ENCODE data around the gene TADA1. TPM values are rescaled to one million over a fixed set of nuclear protein-coding genes. Genes with fewer than 3 reads are reported as not detected.

The TADA1 gene
- total RNA-seq, 1 experiment from 2014 or later = 5.2 TPM

- CTCF ChIA-PET = no interaction called here
- Histone ChIP-seq H3K9me3 (ENCODE audit: insufficient read depth, low read depth) (no peaks in the 10 kb centered on the region), H3K27me3 (ENCODE audit: insufficient read depth, low read depth) (no peaks in the 10 kb centered on the region), H3K27ac (no peak overlapping the region), H3F3A (ENCODE audit: insufficient read depth, low read depth) (peaks cover 2% of the 10 kb centered on the region; the same call in 1 of the 2 replicates), H3K9me2 (ENCODE audit: insufficient read depth) (no peaks in the 10 kb centered on the region), H4K20me1 (ENCODE audit: insufficient read depth) (peaks cover 13% of the 10 kb centered on the region), H3K36me3 (ENCODE audit: low read depth) (peaks cover 55% of the 10 kb centered on the region), H3K4me3 (no peak overlapping the region), H3K4me1 (replicated peaks; ENCODE audit: insufficient read depth) (peaks cover under 1% of the 10 kb centered on the region), H2AFZ (no peak overlapping the region), H3K79me2 (ENCODE audit: low read depth) (peaks cover 31% of the 10 kb centered on the region), H3K4me2 (no peak overlapping the region)
- intact Hi-C loops (cut with micrococcal nuclease; ENCODE audit: unreplicated experiment) = no loop called here
- no TSS peak for BruUV-seq (replicated peaks)
- DNase-seq = no peak
- TF ChIP-seq EZH2 (IDR thresholded peaks at IDR 0.05; ENCODE audit: low read depth) = no peak
- TF ChIP-seq CTCF (conservative IDR thresholded peaks at IDR 0.05) = no peak
- POLR2A ChIA-PET (ENCODE audit: unreplicated experiment) = no interaction called here
Observed at GRCh38 chr1:166843769-166844596, 32.1 kb downstream of the TADA1 start.

GRCh38 chr1:166843322-166843721 lies 32.7 kb downstream of the TADA1 start:
- no peak for TF ChIP-seq CTCF (conservative IDR thresholded peaks at IDR 0.05)
- TF ChIP-seq EZH2 (IDR thresholded peaks at IDR 0.05; ENCODE audit: low read depth) = no peak
- ChIA-PET CTCF (no interaction called here), POLR2A (ENCODE audit: unreplicated experiment) (no interaction called here)
- Histone ChIP-seq H3K36me3 (ENCODE audit: low read depth) (peaks cover 50% of the 10 kb centered on the region), H2AFZ (no peak overlapping the region), H3K4me3 (no peak overlapping the region), H3K9me2 (ENCODE audit: insufficient read depth) (no peaks in the 10 kb centered on the region), H4K20me1 (ENCODE audit: insufficient read depth) (peaks cover 13% of the 10 kb centered on the region), H3K27me3 (ENCODE audit: insufficient read depth, low read depth) (no peaks in the 10 kb centered on the region), H3K4me1 (replicated peaks; ENCODE audit: insufficient read depth) (peaks cover 7% of the 10 kb centered on the region), H3K79me2 (ENCODE audit: low read depth) (peaks cover 31% of the 10 kb centered on the region), H3K9me3 (ENCODE audit: insufficient read depth, low read depth) (no peaks in the 10 kb centered on the region), H3F3A (ENCODE audit: insufficient read depth, low read depth) (peaks cover 3% of the 10 kb centered on the region; the same call in 1 of the 2 replicates), H3K4me2 (no peak overlapping the region), H3K27ac (no peak overlapping the region)
- no peak for DNase-seq
- intact Hi-C loops (cut with micrococcal nuclease; ENCODE audit: unreplicated experiment) = no loop called here
- no TSS peak for BruUV-seq (replicated peaks)

GRCh38 chr1:166840309-166841274 lies 35.5 kb downstream of the TADA1 start:
- no peaks in the 10 kb centered on the region for H3K9me2 ChIP-seq (ENCODE audit: insufficient read depth)
- H3K4me3 ChIP-seq = peak overlapping the region; percentile 67
- no peak overlapping the region for H3K27ac ChIP-seq
- no peaks in the 10 kb centered on the region for H3K27me3 ChIP-seq (ENCODE audit: insufficient read depth, low read depth)
- DNase-seq = no peak
- peaks cover 7% of the 10 kb centered on the region for H3K4me1 ChIP-seq (replicated peaks; ENCODE audit: insufficient read depth)
- intact Hi-C loops (cut with micrococcal nuclease; ENCODE audit: unreplicated experiment) = no loop called here
- TF ChIP-seq CTCF (conservative IDR thresholded peaks at IDR 0.05) (no peak), EZH2 (IDR thresholded peaks at IDR 0.05; ENCODE audit: low read depth) (no peak)
- H3K9me3 ChIP-seq (ENCODE audit: insufficient read depth, low read depth) = no peaks in the 10 kb centered on the region
- H3F3A ChIP-seq (ENCODE audit: insufficient read depth, low read depth) = peaks cover 3% of the 10 kb centered on the region
- H3K4me2 ChIP-seq = peak overlapping the region; percentile 78
- peaks cover 33% of the 10 kb centered on the region for H3K36me3 ChIP-seq (ENCODE audit: low read depth)
- peak overlapping the region; percentile 72; the same call in 1 of the 2 replicates for H2AFZ ChIP-seq
- CTCF ChIA-PET = no interaction called here
- H3K79me2 ChIP-seq (ENCODE audit: low read depth) = peaks cover 31% of the 10 kb centered on the region
- TSS peak; percentile 68 for BruUV-seq (replicated peaks)
- POLR2A ChIA-PET (ENCODE audit: unreplicated experiment) = interaction anchor here (0.7 kb wide), 1 partner anchor 1179 kb away, joined by 3 read pairs; no protein-coding TSS in a partner anchor
- H4K20me1 ChIP-seq (ENCODE audit: insufficient read depth) = peaks cover 13% of the 10 kb centered on the region; the same call in 1 of the 2 replicates

Measured in PC-9 (cell line).